GM23248 (cell line): Measurements from ENCODE around the gene KAZN. TPM values are rescaled to one million over a fixed set of nuclear protein-coding genes. Genes with fewer than 3 reads are reported as not detected.

Source experiments
- DNase-seq: peaks from one replicate; pipeline ENCODE4 v3.0.0-alpha.2; 2015
- H2AFZ ChIP-seq: fragments of 200-600 bp; sonication (generic); 2 replicates; pipeline ENCODE4 v1.6.1; 2016; ENCODE audit warnings: antibody characterized with exemption
- H3F3A ChIP-seq: fragments of 200-600 bp; sonication (generic); 2 replicates; pipeline ENCODE4 v1.6.1; 2016; ENCODE audit warnings: mild to moderate bottlenecking, antibody characterized with exemption, mixed run types; ENCODE audit not compliant: insufficient read depth
- H3K27ac ChIP-seq: fragments of 200-600 bp; sonication (generic); 2 replicates; pipeline ENCODE4 v1.5.1; 2016; ENCODE audit warnings: mild to moderate bottlenecking
- H3K27me3 ChIP-seq: fragments of 200-600 bp; sonication (generic); replicated peaks from 2 replicates; pipeline ENCODE4 v1.6.1; 2016; ENCODE audit warnings: mild to moderate bottlenecking; ENCODE audit not compliant: insufficient read depth
- H3K36me3 ChIP-seq: fragments of 200-600 bp; sonication (generic); 2 replicates; pipeline ENCODE4 v1.6.1; 2016; ENCODE audit warnings: low read depth, mild to moderate bottlenecking
- H3K4me1 ChIP-seq: fragments of 200-600 bp; sonication (generic); 2 replicates; pipeline ENCODE4 v1.6.1; 2016; ENCODE audit warnings: mild to moderate bottlenecking; ENCODE audit not compliant: insufficient read depth
- H3K4me2 ChIP-seq: fragments of 200-600 bp; sonication (generic); one replicate; pipeline ENCODE4 v1.6.1; 2016; ENCODE audit warnings: mild to moderate bottlenecking; ENCODE audit not compliant: unreplicated experiment
- H3K4me3 ChIP-seq: fragments of 200-600 bp; sonication (generic); 2 replicates; pipeline ENCODE4 v1.5.1; 2016; ENCODE audit warnings: mild to moderate bottlenecking
- H3K79me2 ChIP-seq: fragments of 200-600 bp; sonication (generic); 2 replicates; pipeline ENCODE4 v1.6.1; 2016; ENCODE audit warnings: mild to moderate bottlenecking; ENCODE audit not compliant: insufficient read depth
- H3K9ac ChIP-seq: fragments of 200-600 bp; sonication (generic); 2 replicates; pipeline ENCODE4 v1.6.1; 2016; ENCODE audit warnings: mild to moderate bottlenecking
- H3K9me2 ChIP-seq: fragments of 200-600 bp; sonication (generic); 2 replicates; pipeline ENCODE4 v1.6.1; 2016; ENCODE audit warnings: mixed run types, mild to moderate bottlenecking, moderate library complexity; ENCODE audit not compliant: insufficient read depth
- H3K9me3 ChIP-seq: fragments of 200-600 bp; sonication (generic); one replicate; pipeline ENCODE4 v1.6.1; 2017; ENCODE audit warnings: low read depth
- H4K20me1 ChIP-seq: fragments of 200-600 bp; sonication (generic); 2 replicates; pipeline ENCODE4 v1.6.0; 2016; ENCODE audit not compliant: insufficient read depth
- EZH2 ChIP-seq: fragments of 200-600 bp; sonication (generic); IDR thresholded peaks from 2 replicates; pipeline ENCODE4 v1.6.1; 2018; ENCODE audit warnings: antibody characterized with exemption, mild to moderate bottlenecking; ENCODE audit not compliant: insufficient read depth, poor library complexity, severe bottlenecking
- EZH2phosphoT487 ChIP-seq: fragments of 200-600 bp; sonication (generic); IDR thresholded peaks from 2 replicates; pipeline ENCODE4 v1.6.1; 2018; ENCODE audit warnings: antibody characterized with exemption, moderate library complexity, mild to moderate bottlenecking, low read depth; ENCODE audit not compliant: insufficient read depth
- WGBS, 2 experiments: methylation state at CpG; one replicate each; pipeline ENCODE4 v1.1.6; 2015 to 2017; ENCODE audit warnings: low lambda C conversion rate in 2 of 2, low coverage in 1 of 2; ENCODE audit errors: missing lambda C conversion rate in 2 of 2; 5-methylcytosine and 5-hydroxymethylcytosine counted together
- in situ Hi-C: fragments of 300-500 bp; cut with MboI; formaldehyde crosslinking; loops from 2 replicates; pipeline ENCODE4 v1.15.0; 2020
- polyA plus RNA-seq: library from polyadenylated mRNA; unstranded; fragments of >200 nt; fragmentation: Nextera tagmentation; extraction: Ambion mirVana; gene quantifications from 2 replicates; pipeline ENCODE4 v1.2.1, GENCODE V29; 2016
- total RNA-seq: library from RNA; depleted of rRNA; stranded (reverse); fragments of >200 nt; shearing (Covaris generic); gene quantifications from 2 replicates; pipeline ENCODE4 v1.2.3, GENCODE V29; 2014

Gene KAZN
- total and polyA plus RNA-seq, 2 experiments from 2014 or later, result 4.9 to 7.2 TPM

DNA sequence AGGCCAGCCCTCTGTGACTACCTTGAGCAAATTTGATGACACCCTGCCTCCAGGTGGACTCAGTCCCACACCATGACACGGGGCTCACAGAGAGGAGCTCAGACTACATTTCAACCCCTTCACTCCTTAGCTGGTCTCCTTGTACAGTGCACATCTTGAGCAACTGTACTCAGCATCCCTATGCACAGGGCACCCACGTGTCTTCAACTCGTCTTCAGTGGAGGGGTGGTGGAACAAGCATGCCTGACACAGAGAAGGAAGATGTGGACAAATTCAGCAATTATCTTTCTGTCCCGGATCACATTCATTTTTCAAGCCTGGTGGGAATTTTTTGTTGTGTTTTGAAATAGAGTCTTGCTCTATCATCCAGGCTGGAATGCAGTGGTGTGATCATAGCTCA is 213.7 kb downstream of the KAZN start:
- H3K79me2 ChIP-seq, result no peaks in the 10 kb centered on the region
- no peaks in the 10 kb centered on the region for H3K9me3 ChIP-seq
- H2AFZ ChIP-seq, result no peak overlapping the region
- no peak overlapping the region for H3K4me2 ChIP-seq
- in situ Hi-C loops, result no loop called here
- H3K36me3 ChIP-seq, result no peaks in the 10 kb centered on the region
- no peak overlapping the region for H3K4me3 ChIP-seq
- H3K4me1 ChIP-seq, result no peaks in the 10 kb centered on the region
- TF ChIP-seq EZH2 (no peak), EZH2phosphoT487 (no peak)
- H3K9ac ChIP-seq, result no peak overlapping the region
- 72 to 76% methylated on average over 4 of the region's 4 CpGs for WGBS, 2 experiments
- no peak for DNase-seq
- H3K9me2 ChIP-seq, result no peaks in the 10 kb centered on the region
- H4K20me1 ChIP-seq, result no peaks in the 10 kb centered on the region
- H3K27ac ChIP-seq, result no peak overlapping the region
- 0 out of 2 replicates have a peak, but pooled peaks cover under 1% of the 10 kb centered on the region for H3K27me3 ChIP-seq
- no peaks in the 10 kb centered on the region for H3F3A ChIP-seq

DNA sequence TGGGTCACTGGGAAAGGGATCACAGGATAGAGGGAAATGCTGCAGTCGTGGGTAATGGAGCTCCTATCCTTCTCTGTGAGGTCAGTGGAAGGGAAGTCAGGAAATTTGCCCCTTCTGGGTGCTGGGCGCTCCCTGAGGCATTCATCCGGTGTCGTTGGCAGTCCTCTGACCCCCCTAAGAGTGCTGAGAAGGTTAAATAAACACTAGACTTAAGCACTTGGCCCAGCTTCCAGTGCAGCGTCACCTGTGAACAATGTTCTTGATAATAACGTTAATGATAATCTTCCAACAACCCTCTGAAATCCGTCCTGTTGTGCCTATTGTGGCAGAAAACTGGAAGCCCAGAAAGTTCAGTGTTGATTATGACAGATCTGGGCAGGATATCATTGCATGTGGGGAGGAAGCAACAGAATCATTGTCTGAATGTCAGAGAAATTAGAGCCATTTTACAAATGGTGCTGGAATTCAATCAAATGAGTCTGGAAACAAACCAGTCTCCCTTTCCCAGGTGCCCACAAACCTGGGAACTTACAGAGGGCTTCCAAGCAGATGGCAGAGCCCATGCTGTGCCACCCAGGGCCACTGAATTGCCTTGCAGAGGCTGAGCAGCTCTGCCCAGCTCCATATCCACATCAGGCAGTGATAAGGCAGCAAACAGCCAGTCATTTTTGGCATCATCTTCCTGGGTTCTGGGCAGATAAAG is 216.8 kb downstream of the KAZN start:
- Histone ChIP-seq H3K27ac (no peak overlapping the region), H3K4me1 (no peaks in the 10 kb centered on the region), H3K4me2 (no peak overlapping the region), H3K4me3 (no peak overlapping the region), H3K36me3 (no peaks in the 10 kb centered on the region), H3K27me3 (peaks cover 6% of the 10 kb centered on the region; the same call in 1 of the 2 replicates), H3F3A (no peaks in the 10 kb centered on the region), H3K9ac (no peak overlapping the region), H4K20me1 (no peaks in the 10 kb centered on the region), H3K9me3 (no peaks in the 10 kb centered on the region), H3K9me2 (no peaks in the 10 kb centered on the region), H3K79me2 (no peaks in the 10 kb centered on the region), H2AFZ (no peak overlapping the region)
- no peak for DNase-seq
- TF ChIP-seq EZH2phosphoT487 (no peak), EZH2 (no peak)
- WGBS, 2 experiments, result 51 to 58% methylated on average over 7 of the region's 7 CpGs
- in situ Hi-C loops, result no loop called here

DNA sequence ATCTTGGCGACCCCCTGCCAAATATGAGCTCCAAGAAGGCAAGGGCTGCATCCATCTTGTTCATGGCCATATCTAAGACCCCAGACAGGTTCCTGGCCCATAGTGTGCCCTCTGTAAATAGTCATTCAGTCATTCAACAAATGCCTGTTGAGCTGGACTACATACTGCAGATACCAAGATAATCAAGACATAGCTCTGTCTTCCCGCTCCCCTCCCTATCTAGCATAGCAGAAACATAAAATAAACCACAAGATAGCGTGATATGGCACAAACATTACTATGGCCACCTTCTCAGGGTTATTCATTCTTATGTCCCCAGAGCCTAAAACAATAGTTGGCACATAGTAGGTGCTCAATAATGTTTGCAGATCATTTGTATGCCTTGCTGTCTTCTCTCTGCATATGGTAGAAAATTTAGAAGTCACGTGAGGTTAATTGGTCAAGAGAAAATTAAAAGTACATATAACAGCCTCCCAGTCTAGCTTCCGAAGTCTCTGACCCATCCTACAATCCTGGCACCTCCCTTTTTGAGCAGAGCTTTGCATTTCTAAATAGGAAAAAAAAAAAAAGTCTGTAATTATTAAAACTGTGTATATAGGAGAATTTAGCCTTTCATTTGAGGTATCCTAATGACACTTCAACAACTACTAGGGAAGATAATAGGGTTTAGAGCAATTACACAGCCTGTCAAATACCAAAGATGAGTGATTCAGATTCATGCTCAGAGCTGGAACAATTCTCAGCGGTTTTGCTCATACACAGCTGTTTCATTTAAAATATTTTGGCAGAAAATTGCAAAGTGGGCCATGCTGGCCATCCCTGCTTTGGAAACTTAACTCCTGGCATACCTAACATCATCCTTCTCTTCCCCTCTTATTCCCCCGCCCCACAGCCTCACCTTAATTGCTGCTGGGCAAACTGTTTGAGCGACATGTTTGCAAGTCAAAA is 219.0 kb downstream of the KAZN start:
- TF ChIP-seq EZH2 (no peak), EZH2phosphoT487 (no peak)
- H3K9me2 ChIP-seq, result no peaks in the 10 kb centered on the region
- no peaks in the 10 kb centered on the region for H3K4me1 ChIP-seq
- H2AFZ ChIP-seq, result no peak overlapping the region
- no peak overlapping the region for H3K4me2 ChIP-seq
- H4K20me1 ChIP-seq, result no peaks in the 10 kb centered on the region
- peak; percentile 11 for DNase-seq
- no peak overlapping the region for H3K4me3 ChIP-seq
- H3K9ac ChIP-seq, result no peak overlapping the region
- H3K36me3 ChIP-seq, result no peaks in the 10 kb centered on the region
- H3F3A ChIP-seq, result no peaks in the 10 kb centered on the region
- H3K9me3 ChIP-seq, result no peaks in the 10 kb centered on the region
- H3K27ac ChIP-seq, result no peak overlapping the region
- peaks cover 6% of the 10 kb centered on the region; the same call in 1 of the 2 replicates for H3K27me3 ChIP-seq
- in situ Hi-C loops, result no loop called here
- 46 to 53% methylated on average over 8 of the region's 8 CpGs for WGBS, 2 experiments
- H3K79me2 ChIP-seq, result no peaks in the 10 kb centered on the region

DNA sequence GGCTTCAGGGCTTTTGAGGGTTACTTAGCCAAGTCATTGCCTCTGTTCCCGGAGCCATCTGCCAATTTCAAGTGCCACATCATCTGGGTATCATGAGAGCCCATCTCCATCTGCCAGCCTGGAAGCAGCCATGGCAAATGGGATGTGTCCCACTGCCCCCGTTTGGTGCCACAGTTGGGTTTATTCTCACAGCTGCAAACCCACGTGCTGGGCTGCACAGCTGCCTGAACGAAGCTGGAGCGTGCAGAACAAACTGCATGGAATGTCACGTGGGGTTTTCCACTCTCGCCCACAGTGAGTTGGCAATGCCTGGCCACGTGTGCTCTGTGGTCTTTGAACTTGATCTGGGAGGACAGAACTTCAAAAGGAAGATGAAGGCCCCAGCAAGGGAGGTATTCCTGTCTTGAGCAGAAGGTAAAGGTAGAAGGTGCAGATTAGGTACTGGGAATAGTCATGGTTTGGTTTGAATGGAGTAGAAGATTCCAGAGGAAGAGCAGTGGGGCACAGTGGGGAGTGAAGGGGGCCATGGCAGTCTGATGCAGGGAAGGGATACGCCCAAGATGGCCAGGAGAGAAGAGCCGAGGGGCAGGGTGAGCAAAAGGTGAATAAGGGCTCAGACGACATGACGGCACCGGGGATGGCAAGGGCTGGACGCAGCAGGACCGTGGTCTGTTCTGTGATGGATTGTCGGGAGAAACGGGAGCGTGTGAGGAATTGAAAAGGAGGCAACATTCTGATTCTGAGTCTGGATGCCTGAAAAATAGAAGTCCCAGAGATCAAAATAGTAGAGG is 222.0 kb downstream of the KAZN start:
- no peak overlapping the region for H3K4me3 ChIP-seq
- H3F3A ChIP-seq, result no peaks in the 10 kb centered on the region
- H3K27me3 ChIP-seq, result peaks cover 6% of the 10 kb centered on the region; the same call in 1 of the 2 replicates
- in situ Hi-C loops, result no loop called here
- H3K79me2 ChIP-seq, result no peaks in the 10 kb centered on the region
- H2AFZ ChIP-seq, result no peak overlapping the region
- no peak overlapping the region for H3K4me2 ChIP-seq
- no peaks in the 10 kb centered on the region for H3K9me3 ChIP-seq
- H3K9ac ChIP-seq, result no peak overlapping the region
- WGBS, 2 experiments, result 69 to 74% methylated on average over 18 of the region's 18 CpGs
- TF ChIP-seq EZH2phosphoT487 (no peak), EZH2 (no peak)
- H3K9me2 ChIP-seq, result no peaks in the 10 kb centered on the region
- no peaks in the 10 kb centered on the region for H3K36me3 ChIP-seq
- H3K27ac ChIP-seq, result no peak overlapping the region
- H3K4me1 ChIP-seq, result no peaks in the 10 kb centered on the region
- H4K20me1 ChIP-seq, result no peaks in the 10 kb centered on the region
- DNase-seq, result no peak
